KBM-7 (cell line): ENCODE results near the gene RPS6KA5.
"Not testable (repeated sequence)": the region's sequence is repeated elsewhere in the genome, so short reads cannot be mapped to it uniquely, and the experiment has no call there.

Source experiments
- DNase-seq: peaks from one replicate; pipeline ENCODE4 v3.0.0-alpha.2; 2015
- in situ Hi-C: fragments of 300-500 bp; cut with MboI; formaldehyde crosslinking; loops from 2 replicates; pipeline ENCODE4 v1.14.3; 2020; ENCODE audit warnings: low sequenced_read_pairs, low pct_unique_long_range_greater_than_20kb, mixed read lengths

RPS6KA5 gene

DNA sequence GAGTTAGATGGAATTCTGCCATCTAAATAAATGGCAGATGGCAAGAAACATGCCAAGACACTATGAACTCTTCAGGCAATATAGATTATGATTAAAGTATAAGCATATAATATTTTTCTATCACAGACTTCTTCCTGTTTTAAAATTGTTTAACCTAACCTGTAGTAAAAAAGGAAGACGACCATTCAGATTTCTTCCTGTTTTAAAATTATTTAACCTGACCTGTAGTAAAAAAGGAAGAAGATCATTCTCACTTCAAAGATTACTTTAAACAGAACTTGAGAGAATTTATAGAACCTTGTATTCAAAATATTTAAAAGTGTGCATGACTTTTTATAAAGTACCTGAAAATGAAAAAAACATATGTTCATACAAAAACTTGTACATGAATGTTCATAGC lies 63.5 kb downstream of the RPS6KA5 start:
- in situ Hi-C loops = no loop called here
- no peak for DNase-seq

DNA sequence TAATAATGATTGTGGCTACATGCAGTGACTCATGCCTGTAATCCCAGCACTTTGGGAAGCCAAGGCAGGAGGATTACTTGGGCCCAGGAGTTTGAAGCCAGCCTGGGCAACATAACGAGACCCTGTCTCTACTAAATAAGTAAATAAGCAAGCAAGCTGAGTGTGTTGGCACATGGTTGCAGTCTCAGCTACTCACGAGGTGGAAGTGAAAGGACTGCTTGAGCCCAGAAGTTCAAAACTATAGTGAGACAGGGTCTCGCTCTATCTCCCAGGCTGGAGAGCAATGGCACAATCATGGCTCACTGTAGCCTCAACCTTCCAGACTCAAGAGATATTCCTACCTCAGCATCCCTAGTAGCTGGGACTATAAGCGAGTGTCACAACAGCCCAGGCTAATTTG lies 64.7 kb downstream of the RPS6KA5 start:
- no peak for DNase-seq
- in situ Hi-C loops = no loop called here

DNA sequence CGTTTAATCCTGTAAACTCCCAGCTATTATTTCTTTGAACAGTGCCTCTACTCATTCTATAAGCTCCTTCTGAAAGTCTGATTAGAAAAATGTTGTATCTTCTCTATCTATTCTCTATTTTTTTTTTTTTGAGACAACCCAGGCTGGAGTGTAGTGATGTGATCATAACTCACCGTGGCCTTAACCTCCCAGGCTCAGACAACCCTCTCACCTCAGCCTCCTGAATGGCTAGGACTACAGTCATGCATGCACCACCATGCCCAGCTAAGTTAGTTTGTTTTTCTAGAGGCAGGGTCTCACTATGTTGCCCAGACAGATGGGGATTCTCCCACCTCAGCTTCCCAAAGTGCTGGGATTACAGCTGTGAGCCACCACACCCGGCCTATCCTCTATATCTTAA lies 66.6 kb downstream of the RPS6KA5 start:
- in situ Hi-C loops = no loop called here
- DNase-seq = no peak

DNA sequence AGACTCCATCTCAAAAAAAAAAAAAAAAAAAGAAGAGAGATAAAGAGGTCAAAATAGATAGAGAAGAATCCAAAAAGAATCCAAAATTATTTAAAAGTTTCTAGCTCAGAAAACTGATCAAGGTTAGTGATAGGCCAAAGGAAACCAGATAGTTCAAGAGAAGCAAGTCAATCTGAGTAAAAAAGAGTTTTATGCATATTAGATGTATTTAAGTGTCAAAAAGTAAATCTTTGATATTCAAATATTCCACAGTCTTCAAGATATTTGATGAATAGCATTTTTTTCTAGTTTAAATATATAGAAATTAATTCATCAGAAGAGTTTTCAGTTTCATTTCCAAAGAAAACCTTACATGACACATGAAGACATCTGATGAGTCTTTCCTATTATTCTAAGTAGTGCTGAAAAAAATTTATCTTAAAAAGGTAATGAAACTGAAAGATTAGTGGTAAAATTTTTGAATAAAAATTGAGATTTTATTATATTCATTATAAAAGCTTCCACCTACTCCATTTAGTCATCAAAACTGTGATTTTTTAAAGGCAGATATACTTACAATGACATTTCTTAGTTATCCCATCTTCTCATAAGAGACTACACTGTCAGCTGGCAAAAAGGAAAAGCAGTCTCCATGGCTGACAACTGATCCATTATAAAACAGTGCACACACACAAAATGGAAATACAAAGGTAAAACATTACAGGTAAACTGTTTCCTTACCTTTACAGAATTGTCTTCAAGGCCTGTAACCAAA lies 68.6 kb downstream of the RPS6KA5 start:
- DNase-seq = no peak
- in situ Hi-C loops = no loop called here

DNA sequence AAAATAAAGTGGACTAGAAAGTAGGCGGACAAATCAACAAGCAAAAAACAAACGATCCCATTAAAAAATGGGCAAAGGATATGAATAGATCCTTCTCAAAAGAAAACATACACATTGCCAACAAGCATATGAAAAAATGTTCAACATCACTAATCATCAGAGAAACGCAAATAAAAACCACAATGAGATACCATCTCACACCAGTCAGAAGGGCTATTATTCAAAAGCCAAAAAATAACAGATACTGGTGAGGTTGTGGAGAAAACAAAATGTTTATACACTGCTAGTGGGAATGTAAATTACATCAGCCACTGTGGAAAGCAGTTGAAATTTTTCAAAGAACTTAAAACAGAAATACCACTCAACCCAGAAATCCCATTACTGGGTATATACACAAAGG lies 70.3 kb downstream of the RPS6KA5 start:
- no peak for DNase-seq
- in situ Hi-C loops = no loop called here

DNA sequence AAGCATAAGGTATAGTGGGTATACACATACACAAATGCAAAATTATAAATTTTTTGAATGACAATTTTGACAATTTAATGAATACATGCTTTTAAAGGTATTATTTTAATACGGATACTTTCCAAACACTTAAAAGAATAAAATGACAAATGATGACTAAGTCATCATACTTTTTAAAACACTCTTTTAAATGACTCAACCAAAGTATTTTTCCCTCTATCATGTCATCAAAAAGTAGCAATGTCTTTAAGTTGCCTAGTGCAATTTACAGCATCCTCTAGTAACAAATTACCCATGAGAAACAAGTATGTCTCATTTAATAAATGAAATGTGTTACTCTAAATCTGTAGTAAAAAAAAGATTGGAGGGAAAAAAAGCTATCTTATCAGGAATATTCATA lies 73.3 kb downstream of the RPS6KA5 start:
- in situ Hi-C loops = no loop called here

DNA sequence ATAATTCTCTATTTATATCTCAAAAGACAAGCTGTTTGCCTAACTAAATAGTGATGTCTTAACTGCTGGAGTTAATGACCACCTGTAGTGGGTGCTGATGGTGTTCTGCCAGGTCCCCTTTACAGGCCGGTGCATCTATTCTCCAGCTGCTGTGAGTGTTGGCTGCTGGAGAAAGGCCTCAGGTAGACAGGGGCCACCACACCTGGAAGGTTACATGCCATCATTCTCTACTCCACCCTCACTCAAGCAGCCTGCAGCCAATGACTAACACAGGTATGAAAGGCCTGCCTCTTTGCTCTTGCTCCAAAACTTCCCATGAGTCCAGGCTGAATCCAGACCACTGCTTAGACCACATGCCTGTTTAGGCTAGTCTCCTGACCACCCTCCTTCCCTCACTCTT lies 73.9 kb downstream of the RPS6KA5 start:
- DNase-seq = no peak
- in situ Hi-C loops = no loop called here

More for the DNA sequence above, 73.3 kb downstream of the RPS6KA5 start:
- no peak for DNase-seq

DNA sequence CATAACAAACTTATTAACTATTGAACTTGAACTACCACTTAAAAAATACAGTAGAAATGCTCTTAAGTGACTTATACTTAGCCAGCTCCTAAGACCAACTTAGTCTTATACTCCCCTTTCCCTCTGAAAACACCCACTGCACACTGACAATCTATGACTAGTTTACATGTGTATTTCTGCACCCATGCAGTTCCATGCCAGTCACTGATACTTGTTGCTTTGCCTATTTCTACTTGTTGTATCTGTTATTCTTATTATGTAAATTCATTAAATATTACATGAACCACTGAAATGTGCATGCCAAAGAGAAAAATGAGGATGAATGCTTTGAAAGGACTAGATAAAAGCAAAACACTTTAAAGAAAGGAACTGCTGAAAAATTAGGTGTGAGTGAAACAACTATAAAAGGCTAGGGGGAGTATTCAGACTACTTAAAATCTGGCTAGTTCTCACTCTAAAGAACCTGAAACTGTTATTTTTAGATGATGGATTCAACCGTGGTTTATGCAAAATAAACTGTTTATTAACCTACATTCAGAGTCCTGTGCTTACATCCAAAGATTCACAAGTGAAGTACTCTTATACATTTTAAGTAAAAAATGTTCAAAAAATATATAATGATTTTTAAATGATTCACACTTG lies 74.7 kb downstream of the RPS6KA5 start:
- in situ Hi-C loops = no loop called here
- no peak for DNase-seq

DNA sequence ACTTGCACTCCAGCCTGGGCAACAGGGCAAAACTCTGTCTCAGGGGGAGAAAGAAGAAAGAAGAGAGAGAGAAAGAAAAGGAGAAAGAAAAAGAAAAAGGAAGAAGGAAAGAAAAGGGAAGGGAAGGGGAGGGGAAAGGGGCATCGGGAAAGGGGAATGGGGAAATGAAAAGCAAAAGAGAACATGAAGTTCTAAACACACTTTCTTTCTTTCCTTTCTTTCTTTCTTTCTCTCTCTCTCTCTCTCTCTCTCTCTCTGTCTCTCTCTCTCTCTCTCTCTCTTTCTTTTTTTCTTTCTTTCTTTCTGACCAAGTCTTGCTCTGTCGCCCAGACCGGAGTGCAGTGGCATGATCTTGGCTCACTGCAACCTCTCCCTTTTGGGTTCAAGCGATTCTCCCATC lies 76.9 kb downstream of the RPS6KA5 start:
- DNase-seq = no peak
- in situ Hi-C loops = no loop called here

DNA sequence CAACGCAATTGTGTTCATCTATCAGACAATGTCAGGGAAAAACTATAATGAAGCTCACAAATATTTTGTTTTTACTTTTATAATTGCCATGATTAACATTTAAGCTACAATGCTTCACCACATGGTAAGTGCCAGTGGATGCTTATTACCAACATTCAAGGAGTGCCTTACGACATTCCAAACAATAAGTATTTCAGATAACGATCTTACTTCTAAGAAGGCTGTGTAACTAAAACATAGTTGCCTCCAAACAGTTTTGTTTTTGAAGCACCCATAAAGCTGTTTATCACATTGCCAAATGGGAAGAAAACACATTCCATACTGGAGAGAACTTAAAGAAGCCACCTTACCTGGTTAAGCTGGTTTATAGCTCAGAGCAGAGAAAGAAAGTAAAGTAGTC lies 78.8 kb downstream of the RPS6KA5 start:
- in situ Hi-C loops = no loop called here
- DNase-seq = no peak

DNA sequence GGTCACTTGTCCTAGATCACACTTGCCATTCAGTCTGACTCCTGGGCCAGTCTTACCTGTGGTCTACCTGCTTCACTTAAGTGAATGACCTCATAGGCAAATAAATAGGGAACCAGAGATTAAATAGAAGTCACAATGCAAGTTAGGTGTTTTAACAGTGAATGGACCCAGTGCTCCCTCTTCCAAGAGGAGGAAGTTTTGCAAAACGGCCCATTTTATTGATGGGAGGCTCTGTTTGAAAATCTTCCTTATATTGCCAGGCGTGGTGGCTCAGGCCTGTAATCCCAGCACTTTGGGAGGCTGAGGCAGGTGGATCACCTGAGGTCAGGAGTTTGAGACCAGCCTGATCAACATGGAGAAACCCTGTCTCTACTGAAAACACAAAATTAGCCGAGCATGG lies 79.8 kb downstream of the RPS6KA5 start:
- DNase-seq, in situ Hi-C loops: not testable (repeated sequence)

DNA sequence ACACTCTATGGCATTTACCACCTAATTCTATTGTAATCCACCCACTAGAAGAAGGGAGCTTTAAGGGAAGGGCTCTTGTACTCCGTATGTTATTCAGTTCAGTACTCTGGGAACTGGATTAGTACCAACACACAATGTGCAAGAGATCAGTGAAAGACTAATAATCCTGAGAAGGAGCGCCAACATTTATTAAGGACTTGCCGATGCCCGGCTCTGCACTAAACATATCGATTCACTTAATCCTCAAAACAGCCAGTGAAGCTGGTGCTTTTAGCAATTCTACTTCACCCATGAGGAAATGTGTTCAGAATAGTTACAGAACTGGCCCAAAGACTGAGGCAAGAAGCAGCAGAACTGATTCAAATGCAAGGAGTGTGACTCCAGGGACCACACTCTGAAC lies 80.9 kb downstream of the RPS6KA5 start:
- no peak for DNase-seq
- in situ Hi-C loops = no loop called here

DNA sequence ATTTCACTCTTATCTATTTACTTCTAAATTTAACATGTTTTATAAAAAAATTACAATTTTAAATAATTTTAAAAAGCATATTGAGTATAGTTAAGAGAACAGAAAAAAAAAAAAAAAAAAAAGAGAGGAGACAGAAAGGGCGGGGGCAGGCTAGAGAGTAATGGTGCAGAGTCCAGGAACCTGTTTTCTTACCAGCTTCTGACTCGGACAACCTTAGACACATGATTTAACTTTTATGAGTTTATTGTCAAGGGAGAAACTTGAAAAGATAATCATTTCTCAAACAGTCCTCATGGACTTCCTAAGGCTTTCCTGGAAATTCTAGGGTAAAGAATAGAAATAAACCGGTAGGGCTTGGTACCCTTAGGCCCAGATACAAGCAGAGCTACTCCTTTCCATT lies 84.3 kb downstream of the RPS6KA5 start:
- in situ Hi-C loops = no loop called here
- no peak for DNase-seq

DNA sequence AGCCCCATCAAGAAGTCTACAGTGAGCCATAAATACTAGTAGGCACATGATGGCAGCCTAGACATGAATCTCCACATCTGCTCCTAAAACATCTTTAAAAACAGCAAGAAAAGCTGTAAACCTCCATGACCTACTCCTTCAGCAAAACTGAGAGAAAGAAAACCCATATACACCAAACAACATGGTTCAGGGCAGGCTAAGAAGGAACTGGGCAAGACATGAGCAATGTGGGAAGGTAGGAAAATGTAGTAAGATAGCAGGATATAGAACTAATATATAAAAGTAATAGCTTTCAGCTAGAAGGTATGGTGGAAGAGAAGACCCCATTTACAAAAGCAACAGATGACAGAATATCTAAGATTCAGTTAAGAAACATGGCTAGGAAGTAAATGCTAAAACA lies 88.8 kb downstream of the RPS6KA5 start:
- in situ Hi-C loops = no loop called here
- no peak for DNase-seq

DNA sequence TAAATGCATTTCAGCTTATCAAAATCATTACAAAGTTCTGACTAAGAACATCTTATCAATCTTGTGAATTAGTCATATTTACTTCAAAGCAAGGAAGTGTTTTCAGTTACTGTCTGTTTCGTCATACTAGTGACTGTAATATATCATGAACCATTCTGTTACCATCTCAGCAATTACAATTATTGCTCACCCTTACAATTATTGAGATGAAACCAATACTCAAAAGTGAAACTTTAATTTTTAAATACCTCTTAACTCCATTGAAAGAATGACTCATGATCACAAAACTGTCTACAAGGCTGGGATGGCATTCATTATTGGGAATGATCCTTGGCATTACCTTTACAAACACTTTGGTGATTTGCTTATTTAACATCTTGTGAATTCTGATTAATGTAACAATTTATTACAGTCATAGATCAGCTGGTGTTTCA lies 90.3 kb downstream of the RPS6KA5 start:
- peak; percentile 14 for DNase-seq

DNA sequence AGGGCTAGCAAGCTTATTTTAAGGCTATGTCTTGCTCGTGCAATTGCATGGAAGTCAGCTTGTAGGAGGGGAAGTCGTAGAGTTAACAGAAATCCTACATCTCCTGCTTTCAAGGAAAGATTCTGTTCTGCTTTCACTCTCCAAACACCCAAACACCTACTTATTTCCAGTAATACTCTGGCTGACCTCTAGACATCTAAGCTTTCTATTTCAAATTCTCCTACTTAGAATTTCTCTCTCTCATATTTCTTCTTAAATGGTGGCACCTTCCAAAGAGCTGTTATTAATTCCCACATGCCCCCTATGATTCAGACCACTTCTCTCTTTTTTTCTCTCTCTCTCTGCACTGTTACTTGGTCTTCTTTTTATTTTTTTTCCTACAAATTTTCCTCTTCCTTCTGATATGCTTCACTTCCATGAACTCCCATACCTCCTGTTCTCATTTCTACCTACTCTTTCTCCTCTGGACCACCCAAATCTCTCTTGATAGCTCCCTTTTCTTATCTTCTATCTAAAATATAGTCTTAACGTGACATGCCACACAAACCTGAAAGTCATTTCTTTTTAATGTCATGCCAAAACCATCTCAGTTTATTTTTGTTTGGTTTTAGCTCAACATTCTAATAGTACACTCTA lies 90.8 kb downstream of the RPS6KA5 start:
- peak; percentile 53 for DNase-seq
- in situ Hi-C loops = no loop called here

More for the DNA sequence above, 90.3 kb downstream of the RPS6KA5 start:
- in situ Hi-C loops = no loop called here

DNA sequence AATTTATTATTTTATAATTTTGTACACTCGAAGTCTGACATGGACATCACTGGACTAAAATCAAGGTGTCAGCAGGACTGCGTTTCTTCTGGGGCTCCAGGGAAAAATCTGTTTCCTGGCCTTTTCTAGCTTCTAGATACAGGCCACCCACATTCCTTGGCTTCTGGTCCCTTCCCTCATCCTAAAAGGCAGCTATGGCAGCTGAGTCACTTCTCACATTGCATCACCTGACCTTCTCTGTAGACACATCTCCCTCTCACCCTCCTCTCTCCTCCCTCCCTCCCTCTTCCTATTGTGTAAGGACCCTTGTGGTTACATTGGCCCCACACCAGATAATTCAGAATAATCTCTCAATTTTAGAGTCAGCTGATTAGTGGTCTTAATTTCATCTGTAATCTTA lies 92.4 kb downstream of the RPS6KA5 start:
- DNase-seq = peak; percentile 45
- in situ Hi-C loops = no loop called here

DNA sequence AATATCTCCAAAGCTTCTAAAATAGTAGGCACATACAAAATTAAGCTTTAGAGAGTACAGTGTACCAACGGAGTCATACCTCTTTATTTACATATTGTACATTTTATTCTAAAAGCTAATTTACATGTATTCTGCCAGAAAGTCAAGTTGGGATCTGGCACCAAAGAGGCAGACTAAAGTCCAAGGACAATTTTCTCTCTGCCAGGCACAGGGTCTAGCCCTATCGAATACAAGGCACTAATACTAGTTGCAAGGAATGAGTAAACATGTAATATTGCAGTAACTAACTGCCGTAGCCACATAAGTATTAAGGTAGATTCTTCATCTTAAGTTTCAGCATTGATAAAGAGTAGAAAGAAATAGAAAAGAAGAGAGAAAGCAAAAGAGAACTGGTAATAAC lies 93.9 kb downstream of the RPS6KA5 start:
- in situ Hi-C loops = no loop called here
- DNase-seq = no peak

DNA sequence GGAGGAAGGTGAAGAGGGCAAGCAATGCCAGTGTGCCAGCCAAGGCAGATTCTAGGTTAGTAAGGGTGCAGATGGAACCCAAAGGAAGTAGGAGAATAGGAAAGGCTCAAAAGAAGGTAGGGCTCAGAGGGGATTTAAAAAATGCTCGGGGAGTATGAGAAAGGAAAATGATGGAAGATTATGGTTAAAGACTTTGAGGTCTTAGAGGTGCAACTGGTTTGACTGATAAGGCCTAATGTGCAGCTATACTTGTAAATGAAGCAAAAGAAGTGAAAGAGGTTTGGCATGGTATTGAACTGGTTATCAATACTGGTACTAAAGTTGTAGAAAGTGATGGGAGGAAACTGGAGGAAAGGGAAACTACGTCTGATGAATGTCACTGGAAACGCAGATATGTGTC lies 94.7 kb downstream of the RPS6KA5 start:
- no peak for DNase-seq
- in situ Hi-C loops = no loop called here

DNA sequence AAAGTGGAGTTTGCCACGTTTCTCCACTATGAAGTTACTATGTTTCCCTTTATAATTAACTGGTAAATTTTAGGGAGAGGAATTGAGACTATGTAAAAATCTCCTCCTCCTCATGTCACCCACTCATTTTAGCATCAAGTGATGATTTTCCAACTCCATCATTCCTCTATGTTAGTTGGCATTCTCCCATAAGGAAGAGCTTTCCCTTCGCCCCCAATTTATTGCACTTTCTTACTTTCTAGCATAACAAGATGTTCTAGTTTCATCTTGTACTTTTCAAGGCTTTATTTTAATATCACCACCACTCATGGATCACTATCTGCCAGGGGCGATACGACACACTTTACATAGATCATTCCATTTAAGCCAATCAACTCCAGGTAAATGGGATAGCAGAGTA lies 97.1 kb downstream of the RPS6KA5 start:
- in situ Hi-C loops = no loop called here
- DNase-seq = no peak
